ENCODE data around the gene HTR4.

HTR4 gene

GRCh38 chr5:148465381-148466235, 188.7 kb downstream of the HTR4 start:
- TF ChIP-seq CTCF (IDR thresholded peaks at IDR 0.05) = no peak
- no peaks in the 10 kb centered on the region for H3K9me3 Mint-ChIP-seq
- H3K27ac Mint-ChIP-seq = no peak overlapping the region
- no peak for DNase-seq
- no peaks in the 10 kb centered on the region for H3K36me3 Mint-ChIP-seq (ENCODE audit: low read depth)
- H3K27me3 Mint-ChIP-seq (ENCODE audit: low read depth, poor library complexity) = no peaks in the 10 kb centered on the region
- no peak overlapping the region for H3K4me3 Mint-ChIP-seq
- H3K4me1 Mint-ChIP-seq = no peaks in the 10 kb centered on the region

GRCh38 chr5:148459669-148460068, 194.7 kb downstream of the HTR4 start:
- Mint-ChIP-seq H3K27ac (no peak overlapping the region), H3K9me3 (no peaks in the 10 kb centered on the region), H3K36me3 (ENCODE audit: low read depth) (no peaks in the 10 kb centered on the region), H3K4me1 (no peaks in the 10 kb centered on the region), H3K4me3 (no peak overlapping the region), H3K27me3 (ENCODE audit: low read depth, poor library complexity) (peaks cover 3% of the 10 kb centered on the region)
- no peak for TF ChIP-seq CTCF (IDR thresholded peaks at IDR 0.05)
- DNase-seq = no peak

- Mint-ChIP-seq H3K4me1 (no peaks in the 10 kb centered on the region), H3K36me3 (ENCODE audit: low read depth) (no peaks in the 10 kb centered on the region), H3K4me3 (no peak overlapping the region), H3K27me3 (ENCODE audit: low read depth, poor library complexity) (peaks cover 3% of the 10 kb centered on the region), H3K9me3 (no peaks in the 10 kb centered on the region), H3K27ac (no peak overlapping the region)
- no peak for DNase-seq
- no peak for TF ChIP-seq CTCF (IDR thresholded peaks at IDR 0.05)
Observed at GRCh38 chr5:148458036-148458888, 196.1 kb downstream of the HTR4 start.

GRCh38 chr5:148457183-148457620, 197.1 kb downstream of the HTR4 start:
- peak; percentile 33 for TF ChIP-seq CTCF (IDR thresholded peaks at IDR 0.05)
- Mint-ChIP-seq H3K4me3 (no peak overlapping the region), H3K27me3 (ENCODE audit: low read depth, poor library complexity) (peaks cover 3% of the 10 kb centered on the region), H3K9me3 (no peaks in the 10 kb centered on the region), H3K27ac (no peak overlapping the region), H3K36me3 (ENCODE audit: low read depth) (no peaks in the 10 kb centered on the region), H3K4me1 (no peaks in the 10 kb centered on the region)
- DNase-seq = no peak

- no peak for DNase-seq
- Mint-ChIP-seq H3K4me3 (no peak overlapping the region), H3K27me3 (ENCODE audit: low read depth, poor library complexity) (peaks cover 3% of the 10 kb centered on the region), H3K36me3 (ENCODE audit: low read depth) (no peaks in the 10 kb centered on the region), H3K4me1 (no peaks in the 10 kb centered on the region), H3K27ac (no peak overlapping the region), H3K9me3 (no peaks in the 10 kb centered on the region)
- TF ChIP-seq CTCF (IDR thresholded peaks at IDR 0.05) = no peak
Observed at GRCh38 chr5:148455185-148455584, 199.1 kb downstream of the HTR4 start.
